Vagina (tissue), 2 donors: ENCODE data around the gene SIK2. TPM values are rescaled to one million over a fixed set of nuclear protein-coding genes. Genes with fewer than 3 reads are reported as not detected.
A peak's percentile ranks its signal among the peaks of the same experiment; 100 is the strongest.
"Not testable (repeated sequence)": the region's sequence is repeated elsewhere in the genome, so short reads cannot be mapped to it uniquely, and the experiment has no call there.

Experiments
- DNase-seq, 2 donors: peaks; one replicate each; pipeline ENCODE4 v3.0.0-alpha.2; 2017; ENCODE audit errors: extremely low spot score in 2 of 2
- H3K27ac ChIP-seq: fragments of 200-600 bp; sonication (generic); one replicate; pipeline ENCODE4 v1.5.1; 2019
- H3K27me3 ChIP-seq: fragments of 200-600 bp; sonication (generic); one replicate; pipeline ENCODE4 v1.5.1; 2019
- H3K36me3 ChIP-seq, 2 donors: fragments of 200-600 bp; sonication (generic); one replicate each; pipeline ENCODE4 v1.5.1; 2017 to 2019
- H3K4me1 ChIP-seq: fragments of 200-600 bp; sonication (generic); one replicate; pipeline ENCODE4 v1.5.1; 2019
- H3K4me3 ChIP-seq, 2 donors: fragments of 200-600 bp; sonication (generic); 1 replicate in 1 of 2; 2 replicates in 1 of 2; pipeline ENCODE4 v1.5.1; 2016 to 2019
- H3K9me3 ChIP-seq: fragments of 200-600 bp; sonication (generic); one replicate; pipeline ENCODE4 v1.5.1; 2019
- CTCF ChIP-seq, 3 experiments: fragments of 450-650 bp in 2 of 3; fragments of 200-600 bp in 1 of 3; sonication (generic) in 1 of 3; IDR thresholded peaks; one replicate each; pipeline ENCODE4 v1.5.1; 2017 to 2019; ENCODE audit warnings: antibody characterized with exemption in 3 of 3, mild to moderate bottlenecking in 2 of 3, moderate library complexity in 2 of 3
- POLR2A ChIP-seq, 2 donors: fragments of 450-650 bp; IDR thresholded peaks; one replicate each; pipeline ENCODE4 v1.6.1; 2017; ENCODE audit warnings: antibody characterized with exemption in 2 of 2, mild to moderate bottlenecking in 2 of 2, moderate library complexity in 2 of 2
- POLR2AphosphoS5 ChIP-seq, 2 donors: sonication (generic); formaldehyde crosslinking; IDR thresholded peaks; one replicate each; pipeline ENCODE4 v1.9.0; 2017; ENCODE audit warnings: antibody characterized with exemption in 2 of 2, mild to moderate bottlenecking in 2 of 2, low read depth in 1 of 2; ENCODE audit not compliant: insufficient read depth in 1 of 2
- intact Hi-C: fragments of 100-400 bp; cut with DNase I; formaldehyde crosslinking; loops from one replicate; pipeline ENCODE4 v1.15.1; 2023
- total RNA-seq: library from RNA; depleted of rRNA; stranded (reverse); fragments of >200 nt; gene quantifications from one replicate; pipeline ENCODE4 v1.2.3, GENCODE V29; 2016

The SIK2 gene
- total RNA-seq, 1 donor from 2014 or later: 16.7 TPM

DNA sequence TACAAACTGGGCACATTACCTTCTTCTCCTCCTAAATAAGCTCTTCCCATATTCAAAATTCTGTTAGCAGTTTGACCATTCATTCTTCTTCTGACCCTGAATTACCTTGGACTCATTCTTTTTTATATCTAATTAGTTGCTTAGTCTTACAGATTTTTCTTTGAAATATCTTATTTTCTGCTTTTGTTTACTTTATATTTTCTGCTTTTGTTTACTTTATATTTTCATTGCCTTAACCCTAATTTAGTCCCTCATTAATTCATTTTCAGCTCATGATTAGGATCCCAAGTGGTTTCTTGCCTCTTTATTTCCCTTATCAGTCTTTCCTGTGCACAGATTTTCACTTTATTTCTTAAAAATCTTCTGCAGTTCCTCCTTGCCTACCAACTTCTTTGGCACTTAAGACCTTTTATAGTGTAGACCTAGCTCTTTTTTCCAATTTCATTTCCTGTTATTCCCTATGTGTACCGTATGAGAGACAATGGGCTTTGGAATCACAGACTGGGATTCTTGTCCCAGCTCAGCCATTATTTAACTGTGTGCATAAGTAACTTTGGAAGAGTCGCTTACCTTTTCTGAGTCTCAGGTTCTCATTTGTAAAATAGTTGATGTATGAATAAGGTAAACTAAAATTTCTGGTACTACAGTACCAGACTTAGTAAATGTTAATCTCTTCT is 39.2 kb downstream of the SIK2 start:
- TF ChIP-seq POLR2A (IDR thresholded peaks at IDR 0.05) (no peak), CTCF (IDR thresholded peaks at IDR 0.05) (no peak), POLR2AphosphoS5 (IDR thresholded peaks at IDR 0.05; ENCODE audit: insufficient read depth in 1 of 2, low read depth in 1 of 2) (no peak)
- H3K4me1 ChIP-seq: peaks cover 8% of the 10 kb centered on the region
- no peaks in the 10 kb centered on the region for H3K27me3 ChIP-seq
- DNase-seq: no peak
- no peak overlapping the region for H3K27ac ChIP-seq
- no peak overlapping the region for H3K4me3 ChIP-seq
- H3K36me3 ChIP-seq: no peaks in the 10 kb centered on the region
- intact Hi-C loops: no loop called here
- H3K9me3 ChIP-seq: no peaks in the 10 kb centered on the region

DNA sequence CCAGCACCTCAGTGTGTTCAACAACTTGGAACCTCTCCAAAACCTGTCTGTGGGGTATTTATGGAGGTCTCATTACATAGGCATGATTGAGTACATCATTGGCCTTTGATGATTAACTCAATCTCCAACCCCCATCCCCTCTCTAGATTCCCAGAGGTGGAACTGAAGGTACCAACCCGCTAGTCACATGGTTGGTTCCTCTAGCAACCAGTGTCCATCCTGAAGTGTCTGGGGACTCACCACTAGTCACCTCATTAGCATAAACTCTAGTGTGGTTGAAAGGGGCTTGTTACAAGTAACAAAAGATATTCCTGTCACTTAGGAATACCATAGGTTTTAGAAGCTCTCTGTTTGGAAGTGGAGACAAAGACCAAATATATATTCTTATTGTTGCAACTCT is 40.3 kb downstream of the SIK2 start:
- Histone ChIP-seq H3K4me1 (peaks cover 5% of the 10 kb centered on the region), H3K36me3 (no peaks in the 10 kb centered on the region), H3K9me3 (no peaks in the 10 kb centered on the region), H3K27me3 (no peaks in the 10 kb centered on the region), H3K4me3 (no peak overlapping the region), H3K27ac (no peak overlapping the region)
- TF ChIP-seq POLR2A (IDR thresholded peaks at IDR 0.05) (no peak), POLR2AphosphoS5 (IDR thresholded peaks at IDR 0.05; ENCODE audit: insufficient read depth in 1 of 2, low read depth in 1 of 2) (no peak), CTCF (IDR thresholded peaks at IDR 0.05) (no peak)
- intact Hi-C loops: no loop called here
- DNase-seq: no peak

DNA sequence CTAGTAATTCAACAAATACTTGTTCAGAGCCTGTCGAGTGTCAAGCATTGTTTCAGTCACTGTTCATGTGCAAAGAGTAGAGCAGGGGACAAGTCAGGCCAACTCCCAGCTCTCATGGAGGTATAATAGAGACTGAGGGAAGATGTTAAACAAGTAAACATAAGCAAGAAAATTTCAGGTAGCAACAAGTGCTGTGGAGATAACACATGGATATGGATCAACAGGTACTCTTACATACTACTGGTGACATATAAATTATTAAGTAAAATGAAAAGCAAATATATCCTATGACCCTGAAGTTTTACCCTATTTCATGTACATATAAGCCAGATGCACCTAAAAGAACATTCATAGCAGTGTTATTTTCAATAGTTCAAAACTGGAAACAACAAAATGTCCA is 42.7 kb downstream of the SIK2 start:
- intact Hi-C loops: no loop called here

GRCh38 chr11:111645657-111646316 is 43.5 kb downstream of the SIK2 start:
- H3K9me3 ChIP-seq: no peaks in the 10 kb centered on the region
- DNase-seq: no peak
- no peaks in the 10 kb centered on the region for H3K27me3 ChIP-seq
- H3K36me3 ChIP-seq: no peaks in the 10 kb centered on the region
- no peak overlapping the region for H3K27ac ChIP-seq
- TF ChIP-seq CTCF (IDR thresholded peaks at IDR 0.05) (no peak), POLR2AphosphoS5 (IDR thresholded peaks at IDR 0.05; ENCODE audit: insufficient read depth in 1 of 2, low read depth in 1 of 2) (no peak), POLR2A (IDR thresholded peaks at IDR 0.05) (no peak)
- H3K4me1 ChIP-seq: peaks cover 5% of the 10 kb centered on the region
- H3K4me3 ChIP-seq: no peak overlapping the region
- intact Hi-C loops: no loop called here

More for the DNA sequence above, 42.7 kb downstream of the SIK2 start:
- H3K4me3 ChIP-seq: no peak overlapping the region
- peaks cover 5% of the 10 kb centered on the region for H3K4me1 ChIP-seq
- TF ChIP-seq CTCF (IDR thresholded peaks at IDR 0.05) (no peak), POLR2AphosphoS5 (IDR thresholded peaks at IDR 0.05; ENCODE audit: insufficient read depth in 1 of 2, low read depth in 1 of 2) (no peak), POLR2A (IDR thresholded peaks at IDR 0.05) (no peak)
- no peaks in the 10 kb centered on the region for H3K27me3 ChIP-seq
- no peaks in the 10 kb centered on the region for H3K36me3 ChIP-seq
- H3K27ac ChIP-seq: no peak overlapping the region
- no peak for DNase-seq
- H3K9me3 ChIP-seq: no peaks in the 10 kb centered on the region

DNA sequence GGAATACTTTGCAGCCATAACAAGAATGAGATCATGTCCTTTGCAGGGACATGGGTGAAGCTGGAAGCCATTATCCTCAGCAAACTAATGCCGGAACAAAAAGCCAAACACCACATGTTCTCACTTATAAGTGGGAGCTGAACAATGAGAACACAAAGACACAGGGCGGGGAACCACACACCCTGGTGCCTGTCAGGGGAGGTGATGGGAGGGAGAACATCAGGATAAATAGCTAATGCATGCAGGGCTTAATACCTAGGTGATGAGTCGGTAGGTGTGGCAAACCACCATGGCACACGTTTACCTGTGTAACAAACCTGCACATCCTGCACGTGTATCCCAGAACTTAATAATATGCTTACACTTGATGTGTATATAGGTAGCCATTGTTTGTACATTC is 49.1 kb downstream of the SIK2 start:
- H3K4me3 ChIP-seq, intact Hi-C loops, H3K9me3 ChIP-seq: not testable (repeated sequence)

More for the DNA sequence above, 49.1 kb downstream of the SIK2 start:
- H3K27ac ChIP-seq, H3K27me3 ChIP-seq, H3K36me3 ChIP-seq, H3K4me1 ChIP-seq, DNase-seq: not testable (repeated sequence)
- peak in 1 of 2 donors; percentile 31 for TF ChIP-seq POLR2AphosphoS5 (IDR thresholded peaks at IDR 0.05; ENCODE audit: insufficient read depth in 1 of 2, low read depth in 1 of 2)
